Adipocyte (in vitro differentiated cells): Measurements from ENCODE around the gene SNED1.

Source experiments
- DNase-seq: peaks from one replicate; pipeline ENCODE4 v3.0.0-alpha.2; 2015; ENCODE audit warnings: low read depth
- H3K27me3 ChIP-seq: replicated peaks from 2 replicates; pipeline ENCODE4 v1.7.0; 2013; ENCODE audit warnings: mild to moderate bottlenecking, low read length, moderate library complexity; ENCODE audit not compliant: control insufficient read depth, insufficient read depth
- H3K36me3 ChIP-seq: 2 replicates; pipeline ENCODE4 v1.7.0; 2013; ENCODE audit warnings: low read length, mild to moderate bottlenecking, moderate library complexity; ENCODE audit not compliant: control insufficient read depth, insufficient read depth, severe bottlenecking
- H3K4me1 ChIP-seq: 2 replicates; pipeline ENCODE4 v1.7.0; 2013; ENCODE audit warnings: mild to moderate bottlenecking, low read length, moderate library complexity; ENCODE audit not compliant: control insufficient read depth, insufficient read depth
- H3K4me3 ChIP-seq: 2 replicates; pipeline ENCODE4 v1.7.0; 2013; ENCODE audit warnings: mild to moderate bottlenecking, low read length, moderate library complexity
- H3K9ac ChIP-seq: 2 replicates; pipeline ENCODE4 v1.7.0; 2013; ENCODE audit warnings: mild to moderate bottlenecking, low read length, moderate library complexity
- H3K9me3 ChIP-seq: 2 replicates; pipeline ENCODE4 v1.7.0; 2013; ENCODE audit warnings: mild to moderate bottlenecking, low read length, moderate library complexity; ENCODE audit not compliant: control insufficient read depth

SNED1 gene

DNA sequence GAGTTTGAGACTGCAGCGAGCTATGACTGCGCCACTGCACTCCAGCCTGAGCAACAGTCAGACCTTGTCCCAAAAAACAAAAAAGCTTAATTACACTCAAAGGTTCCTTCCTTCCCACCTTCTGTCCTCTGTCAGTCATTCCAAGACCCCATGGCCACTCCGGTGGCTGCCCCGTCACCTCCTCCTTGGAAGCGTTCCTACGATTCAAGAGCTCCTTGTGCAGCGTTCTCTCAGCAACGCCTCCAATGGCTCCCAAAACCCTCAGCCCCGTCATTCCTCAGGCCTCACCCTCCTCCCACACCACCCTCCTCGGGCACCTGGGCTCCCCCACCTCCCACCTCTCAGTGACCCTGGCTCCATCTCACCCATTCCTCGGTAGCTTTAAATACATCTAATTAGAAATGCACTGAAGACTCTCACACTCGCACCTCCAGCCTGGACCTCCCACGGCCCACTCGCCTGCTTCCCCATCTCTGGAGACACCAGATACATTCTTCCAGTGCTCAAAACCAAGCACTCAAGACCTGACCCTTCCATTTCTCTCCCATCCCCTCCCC is 142.9 kb downstream of the SNED1 start:
- no peaks in the 10 kb centered on the region for H3K36me3 ChIP-seq
- H3K4me1 ChIP-seq, result no peaks in the 10 kb centered on the region
- H3K27me3 ChIP-seq, result no peaks in the 10 kb centered on the region
- H3K9me3 ChIP-seq, result no peaks in the 10 kb centered on the region
- no peak for DNase-seq
- no peak overlapping the region for H3K9ac ChIP-seq
- H3K4me3 ChIP-seq, result no peak overlapping the region

DNA sequence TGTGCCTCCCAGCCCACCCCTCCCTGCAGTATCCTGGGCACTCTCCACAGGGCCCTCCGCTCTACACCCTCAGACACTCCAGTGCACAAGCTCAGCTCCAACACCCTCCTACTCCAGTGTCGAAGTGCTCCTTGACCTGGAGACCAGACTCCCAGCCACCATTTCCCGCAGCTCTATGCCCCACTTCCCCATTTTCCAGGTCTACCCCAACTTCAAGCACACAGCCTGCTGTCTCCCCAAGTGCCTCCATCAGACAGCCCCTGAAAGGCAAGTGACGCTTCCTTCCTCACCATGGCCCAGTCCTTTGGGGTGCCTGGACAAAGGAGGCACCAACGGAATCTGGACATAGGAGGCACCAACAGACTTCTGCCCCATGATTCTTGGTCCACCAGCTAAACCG is 143.6 kb downstream of the SNED1 start:
- Histone ChIP-seq H3K4me1 (no peaks in the 10 kb centered on the region), H3K9me3 (no peaks in the 10 kb centered on the region), H3K27me3 (no peaks in the 10 kb centered on the region), H3K4me3 (no peak overlapping the region), H3K9ac (no peak overlapping the region), H3K36me3 (no peaks in the 10 kb centered on the region)
- DNase-seq, result no peak

DNA sequence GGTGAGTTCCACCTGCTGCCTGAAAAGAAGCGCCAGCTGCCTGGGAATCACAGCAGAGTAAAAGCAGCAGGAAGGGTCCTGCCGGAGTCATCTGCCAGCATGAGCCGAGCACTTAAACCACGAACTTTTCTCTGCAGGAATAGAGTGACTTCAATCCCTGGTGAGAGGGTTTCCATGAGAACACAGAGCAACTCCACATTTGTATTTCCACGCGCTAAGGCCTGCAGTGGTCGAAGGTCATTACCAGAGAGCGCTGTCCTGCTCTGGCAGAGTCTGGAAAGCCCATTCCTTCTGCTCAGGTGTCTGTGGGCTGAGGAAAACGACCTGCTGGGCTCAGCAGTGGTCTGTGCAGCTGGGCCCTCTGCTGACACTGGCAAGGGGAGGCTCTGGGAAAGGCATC is 144.2 kb downstream of the SNED1 start:
- no peaks in the 10 kb centered on the region for H3K4me1 ChIP-seq
- H3K9me3 ChIP-seq, result no peaks in the 10 kb centered on the region
- H3K4me3 ChIP-seq, result no peak overlapping the region
- no peaks in the 10 kb centered on the region for H3K36me3 ChIP-seq
- no peaks in the 10 kb centered on the region for H3K27me3 ChIP-seq
- no peak for DNase-seq
- H3K9ac ChIP-seq, result no peak overlapping the region
